C4-2B (cell line): ENCODE data around the gene ATP2C1.

Experiments used
- H3K27ac ChIP-seq: fragments of 450-650 bp; 2 replicates; pipeline ENCODE4 v1.5.1; 2017
- CTCF ChIP-seq: fragments of 450-650 bp; conservative IDR thresholded peaks from 2 replicates; pipeline ENCODE4 v1.5.1; 2017; ENCODE audit warnings: mild to moderate bottlenecking
- ZFX ChIP-seq: fragments of 450-650 bp; IDR thresholded peaks from 2 replicates; pipeline ENCODE4 v1.6.1; 2017

ATP2C1 gene

GRCh38 chr3:130929804-130930203 lies 35.9 kb downstream of the ATP2C1 start:
- TF ChIP-seq ZFX (no peak), CTCF (no peak)
- H3K27ac ChIP-seq = no peak overlapping the region

DNA sequence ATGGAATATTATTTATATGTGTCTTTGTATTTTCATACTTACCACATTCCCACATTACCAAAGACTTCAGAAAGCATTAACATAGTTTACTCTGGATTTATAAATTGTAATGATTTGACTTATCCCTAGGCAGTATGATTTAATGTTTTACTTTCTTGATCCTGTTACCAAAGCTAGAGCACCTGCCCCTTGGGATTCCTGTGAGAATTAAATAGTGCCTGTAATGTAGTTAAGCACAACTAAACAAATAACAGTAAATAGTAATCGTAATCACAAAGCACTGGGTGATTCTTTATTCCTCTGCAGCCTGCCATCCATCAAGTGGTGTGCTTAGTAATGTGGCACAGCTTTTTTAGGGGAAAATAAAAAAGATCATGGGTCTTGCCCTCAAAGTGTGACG lies 39.1 kb downstream of the ATP2C1 start:
- no peak overlapping the region for H3K27ac ChIP-seq

GRCh38 chr3:130933801-130934345 lies 40.0 kb downstream of the ATP2C1 start:
- no peak overlapping the region for H3K27ac ChIP-seq
- TF ChIP-seq CTCF (no peak), ZFX (no peak)

More for the DNA sequence above, 39.1 kb downstream of the ATP2C1 start:
- no peak for TF ChIP-seq CTCF
- no peak for TF ChIP-seq ZFX

DNA sequence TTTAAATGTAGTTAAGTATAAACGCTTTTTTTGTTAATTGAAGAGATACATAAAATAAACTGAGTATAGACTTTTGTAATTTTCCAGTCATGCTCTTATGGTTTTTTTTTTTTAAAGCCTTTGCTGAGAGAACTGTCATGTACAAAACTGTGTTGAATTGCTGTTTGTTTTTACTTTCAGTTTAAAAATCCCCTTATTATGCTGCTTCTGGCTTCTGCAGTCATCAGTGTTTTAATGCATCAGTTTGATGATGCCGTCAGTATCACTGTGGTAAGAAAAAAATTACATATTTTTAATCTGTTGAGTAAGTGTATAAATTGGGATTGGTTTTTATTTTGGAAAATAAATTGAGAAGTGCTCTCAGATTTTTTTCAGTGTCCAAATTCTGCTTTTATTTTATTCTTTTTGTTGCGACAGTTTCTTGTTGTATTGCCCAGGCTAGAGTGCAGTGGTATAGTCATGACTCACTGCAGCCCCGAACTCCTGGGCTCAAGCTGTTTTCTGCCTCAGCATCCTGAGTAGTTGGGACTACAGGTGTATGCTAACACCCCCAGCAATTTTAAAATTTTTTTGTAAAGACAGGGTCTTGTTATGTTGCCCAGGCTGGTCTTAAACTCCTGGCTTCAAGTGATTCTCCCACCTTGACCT lies 40.7 kb downstream of the ATP2C1 start:
- H3K27ac ChIP-seq = no peak overlapping the region
- no peak for TF ChIP-seq CTCF
- no peak for TF ChIP-seq ZFX

DNA sequence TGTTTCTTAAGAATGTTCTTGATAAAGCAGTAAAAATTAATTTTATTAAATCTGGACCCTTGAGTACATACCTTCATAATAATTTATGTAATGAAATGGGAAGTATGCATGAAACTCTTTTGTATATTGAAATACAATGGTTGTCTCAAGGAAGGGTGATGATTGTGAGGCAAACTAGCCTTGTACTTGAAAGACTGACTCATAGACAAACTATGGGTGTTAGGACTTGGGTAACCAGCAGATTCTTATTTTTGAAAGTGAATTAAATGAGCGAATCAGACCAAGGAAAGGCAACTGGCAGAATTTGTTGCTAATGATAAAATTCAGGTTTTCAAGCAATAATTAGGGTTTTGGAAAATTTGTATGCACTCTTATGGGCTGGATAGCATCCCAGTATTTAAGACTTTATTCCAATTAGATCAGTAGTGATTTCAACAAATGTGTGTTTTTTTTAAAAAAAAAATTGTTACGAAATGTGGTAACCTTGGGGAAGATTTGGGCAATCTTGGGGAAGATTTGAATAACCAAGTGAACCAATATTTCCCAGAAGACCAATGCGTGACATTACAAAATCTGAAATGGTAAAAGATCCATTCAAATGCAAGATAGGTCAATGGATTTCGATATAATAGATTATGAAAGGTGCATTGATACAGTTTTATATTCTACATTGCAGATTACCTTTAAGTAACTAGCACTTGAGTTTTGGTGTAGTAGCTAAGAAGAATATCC lies 42.0 kb downstream of the ATP2C1 start:
- no peak overlapping the region for H3K27ac ChIP-seq
- TF ChIP-seq CTCF (no peak), ZFX (no peak)

DNA sequence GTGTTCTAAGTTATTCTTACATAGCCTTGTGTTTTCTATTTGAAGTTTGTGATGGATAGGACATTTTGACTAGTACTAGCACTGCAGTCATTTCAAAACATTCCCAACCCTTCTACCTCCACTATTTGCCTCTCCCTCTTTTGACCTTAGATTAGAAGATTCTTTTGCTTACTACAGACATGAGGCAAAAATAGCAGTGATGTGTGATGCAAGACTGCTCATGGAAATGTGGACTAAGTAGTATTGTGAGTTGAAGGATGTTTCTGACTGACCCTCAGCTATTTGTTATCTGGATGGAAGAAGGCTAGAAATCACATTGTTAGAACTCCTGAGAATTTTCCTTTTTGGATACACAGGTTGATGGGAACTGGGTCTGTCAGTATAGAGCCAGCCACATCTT lies 45.9 kb downstream of the ATP2C1 start:
- no peak overlapping the region for H3K27ac ChIP-seq
- TF ChIP-seq ZFX (no peak), CTCF (no peak)

DNA sequence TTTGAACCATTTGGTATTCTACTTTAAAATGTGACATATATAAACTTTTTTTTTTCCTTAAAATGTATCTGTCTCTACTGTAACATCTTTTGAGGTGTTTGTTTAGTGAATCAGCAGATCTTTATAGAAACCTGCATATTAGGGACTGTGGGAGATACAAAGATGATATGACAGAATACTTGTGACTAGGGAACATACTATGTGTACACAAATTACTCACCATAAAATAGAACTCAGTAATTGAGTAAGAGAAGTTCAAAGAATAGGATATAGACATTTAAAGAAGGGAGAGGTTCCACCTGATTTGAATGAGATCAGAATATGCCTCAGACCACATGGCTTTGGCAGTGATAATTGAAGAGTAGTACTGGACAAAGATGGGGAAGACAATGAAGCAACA lies 47.9 kb downstream of the ATP2C1 start:
- no peak overlapping the region for H3K27ac ChIP-seq
- TF ChIP-seq CTCF (no peak), ZFX (no peak)
